ENCODE data around the gene CCDC158.

GRCh38 chr4:76377911-76378310 lies 43.0 kb downstream of the CCDC158 start:
- TF ChIP-seq YY1 (IDR thresholded peaks at IDR 0.05; ENCODE audit: insufficient read depth, insufficient read length) = no peak
- no peak for TF ChIP-seq ZNF274 (IDR thresholded peaks at IDR 0.05; ENCODE audit: low read depth, low read length)
